Activated T-helper 1 cell treated with anti-CD3 and anti-CD28 coated beads, Interleukin-2, amount 50 U/mL, for 16 hours (primary cell): ENCODE measurements around the gene HIPK1.
"Not testable (repeated sequence)": the region's sequence is repeated elsewhere in the genome, so short reads cannot be mapped to it uniquely, and the experiment has no call there.

Experiments
- DNase-seq, 2 donors: peaks; one replicate each; pipeline ENCODE4 v3.0.0-alpha.2; 2020; ENCODE audit warnings: low read depth in 1 of 2, low spot score in 1 of 2

The HIPK1 gene

GRCh38 chr1:114009393-114009792, 80.3 kb downstream of the HIPK1 start:
- no peak for DNase-seq

DNA sequence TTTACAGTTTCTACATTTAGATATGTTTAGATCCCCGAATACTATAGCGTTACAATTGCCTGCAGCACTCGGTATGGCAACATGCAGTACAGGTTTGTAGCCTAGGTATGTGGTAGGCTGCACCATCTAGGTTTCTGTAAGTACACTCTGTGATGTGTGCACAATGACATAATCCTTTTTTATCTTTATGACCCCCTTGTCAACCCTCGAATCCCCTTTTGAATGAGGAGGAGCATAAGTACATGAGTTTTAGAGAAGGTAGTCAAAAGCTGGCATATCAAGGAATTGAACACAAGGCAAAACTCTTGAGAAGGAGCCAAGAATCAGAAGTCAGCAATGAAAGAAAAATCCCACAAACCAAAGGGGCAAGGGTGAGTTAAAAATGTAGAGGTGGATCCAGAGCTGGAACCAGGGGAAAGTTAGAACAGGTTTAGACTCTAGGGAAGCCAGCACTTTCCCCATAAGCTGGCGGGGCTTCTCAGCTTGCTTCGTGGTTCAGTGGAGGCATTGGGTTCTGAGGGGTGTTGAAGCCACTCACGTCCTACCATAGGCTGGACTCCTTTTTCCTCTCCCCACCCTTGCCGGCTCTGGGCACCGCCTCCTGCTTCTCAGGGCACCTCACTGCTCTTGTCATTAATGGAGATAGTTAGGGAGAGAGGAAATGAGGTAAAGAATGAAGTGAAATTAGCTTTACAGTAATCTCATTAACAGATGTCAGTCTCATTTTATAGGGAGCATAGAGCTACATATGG, 81.5 kb downstream of the HIPK1 start:
- DNase-seq = no peak

DNA sequence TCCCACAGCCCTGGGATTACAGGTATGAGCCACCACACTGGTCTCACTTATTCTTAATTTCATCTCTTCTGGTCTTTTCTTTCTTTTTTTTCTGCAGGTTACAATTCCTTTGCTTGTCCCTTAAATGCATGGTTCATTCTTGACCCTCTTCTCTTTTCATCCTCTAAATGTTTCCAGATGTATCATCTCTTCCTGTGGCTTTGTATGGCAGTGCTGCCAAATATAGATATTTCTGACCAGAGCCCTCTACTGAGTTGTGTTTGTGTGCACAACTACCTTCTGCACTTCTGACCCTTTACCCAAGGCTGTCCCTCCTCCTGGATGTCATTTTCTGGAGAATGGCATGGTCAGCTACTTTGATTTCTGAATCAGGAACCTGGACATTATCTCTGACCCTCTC, 82.7 kb downstream of the HIPK1 start:
- no peak for DNase-seq

GRCh38 chr1:114015075-114015474, 86.0 kb downstream of the HIPK1 start:
- DNase-seq = no peak

- DNase-seq = not testable (repeated sequence)
Observed at GRCh38 chr1:114019724-114020123, 90.6 kb downstream of the HIPK1 start.

DNA sequence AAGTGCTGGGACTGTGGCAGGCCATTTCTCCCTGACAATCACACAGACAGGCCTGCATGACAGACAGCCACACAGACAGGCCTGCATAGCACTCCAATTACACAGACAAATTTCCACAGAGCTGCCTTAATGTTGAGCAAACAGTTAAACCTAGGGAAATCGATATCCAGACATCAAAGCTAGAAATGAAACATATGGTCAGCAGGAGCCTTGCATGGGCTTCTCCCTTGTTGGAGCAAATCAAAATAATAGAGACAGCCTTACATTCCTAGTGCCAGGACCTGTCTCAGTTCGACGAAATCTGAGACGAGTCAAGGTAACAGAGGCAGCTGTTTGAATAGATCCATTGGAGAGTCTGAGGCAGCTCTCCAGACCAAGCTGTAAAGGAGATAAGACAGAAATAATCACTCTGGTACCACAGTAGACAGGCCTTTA, 92.6 kb downstream of the HIPK1 start:
- DNase-seq = no peak

DNA sequence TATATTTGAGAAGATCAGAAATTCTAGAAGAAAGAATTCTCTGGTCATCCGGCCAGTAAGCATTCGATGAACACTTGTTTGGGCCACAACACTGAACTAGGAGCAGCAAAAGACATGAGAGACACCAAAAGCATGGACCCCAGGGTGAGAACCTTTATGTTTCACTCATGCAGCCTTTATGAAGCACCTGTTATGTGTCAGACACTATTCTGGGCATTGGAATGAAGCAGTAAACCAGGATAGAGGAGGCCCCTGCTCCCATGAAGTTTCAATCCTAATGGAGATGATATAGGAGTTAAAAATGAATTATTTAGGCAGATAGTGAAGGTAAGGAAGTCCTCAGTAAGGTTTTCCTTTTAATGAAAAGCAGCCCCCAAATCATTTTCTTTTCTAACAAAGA, 93.8 kb downstream of the HIPK1 start:
- no peak for DNase-seq

GRCh38 chr1:114023377-114023776, 94.3 kb downstream of the HIPK1 start:
- no peak for DNase-seq

GRCh38 chr1:114024049-114024448, 94.9 kb downstream of the HIPK1 start:
- no peak for DNase-seq

DNA sequence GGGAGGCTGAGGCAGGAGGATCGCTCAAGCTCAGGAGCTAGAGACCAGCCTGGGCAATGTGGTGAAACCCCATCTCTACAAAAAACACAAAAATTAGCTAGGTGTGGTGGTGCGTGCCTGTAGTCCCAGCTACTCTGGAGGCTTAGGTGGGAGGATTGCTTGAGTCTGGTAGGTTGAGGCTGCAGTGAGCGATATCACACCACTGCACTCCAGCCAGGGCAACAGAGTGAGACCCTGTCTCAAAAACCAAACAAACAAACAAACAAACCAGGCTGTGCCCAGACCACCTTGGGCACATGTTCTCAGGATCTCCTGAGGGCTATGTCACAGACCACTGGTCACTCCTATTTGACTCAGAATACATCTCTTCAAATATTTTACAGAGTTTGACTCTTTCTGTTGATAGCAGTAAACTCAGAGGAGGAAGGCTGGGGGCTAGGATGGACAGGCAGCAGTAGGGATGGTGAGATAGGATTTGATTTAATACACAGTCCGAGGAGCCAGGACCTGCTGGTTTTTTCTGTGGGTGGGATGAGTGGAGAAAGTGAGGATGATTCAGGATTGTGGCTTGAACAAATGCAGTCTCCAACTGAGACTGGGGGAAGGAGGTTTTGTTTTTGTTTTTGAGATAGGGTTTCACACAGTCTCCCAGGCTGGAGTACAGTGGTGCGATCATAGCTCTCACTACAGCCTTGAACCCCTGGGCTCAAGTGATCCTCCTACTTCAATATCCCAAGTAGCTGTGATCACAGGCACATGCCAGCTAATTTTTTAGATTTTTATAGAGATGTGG, 96.7 kb downstream of the HIPK1 start:
- no peak for DNase-seq

DNA sequence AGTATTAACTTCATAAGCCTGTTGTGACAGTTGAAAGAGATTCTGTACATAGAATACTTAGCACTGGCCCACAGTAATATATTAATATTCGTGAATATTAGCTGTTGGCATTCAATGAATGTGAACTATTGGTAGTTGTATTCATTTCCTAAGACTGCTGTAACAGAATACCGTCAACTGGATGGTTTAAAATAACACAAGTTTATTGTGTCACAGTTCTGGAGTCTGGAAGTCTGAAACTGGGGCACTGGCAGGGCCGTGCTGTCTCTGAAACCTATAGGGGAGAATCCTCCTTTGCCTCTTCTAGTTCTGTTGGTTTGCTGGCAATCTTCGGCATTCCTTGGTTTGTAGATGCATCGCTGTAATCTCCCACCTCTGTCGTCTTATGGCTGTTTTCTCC, 97.7 kb downstream of the HIPK1 start:
- DNase-seq = no peak
